ENCODE results near the gene PCDH9.

Gene PCDH9

DNA sequence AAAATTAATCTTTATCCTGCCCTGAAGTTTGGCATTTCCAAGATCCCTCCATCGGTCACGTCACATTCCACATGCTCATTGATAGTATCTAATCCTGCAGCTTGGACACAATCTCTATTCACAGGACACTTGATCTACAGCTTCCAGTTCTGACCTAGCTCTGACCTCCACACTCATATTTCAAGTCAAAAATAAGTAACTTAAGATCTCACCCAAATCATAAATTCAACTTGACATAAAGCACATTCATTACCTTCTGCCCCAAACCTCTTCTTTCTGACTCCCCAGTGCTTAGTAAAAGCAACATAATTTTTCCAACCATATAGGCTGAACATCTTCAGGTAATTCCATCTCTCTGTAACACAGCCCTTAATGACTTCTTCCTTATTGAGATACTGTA, 880.2 kb downstream of the PCDH9 start:
- DNase-seq: no peak

DNA sequence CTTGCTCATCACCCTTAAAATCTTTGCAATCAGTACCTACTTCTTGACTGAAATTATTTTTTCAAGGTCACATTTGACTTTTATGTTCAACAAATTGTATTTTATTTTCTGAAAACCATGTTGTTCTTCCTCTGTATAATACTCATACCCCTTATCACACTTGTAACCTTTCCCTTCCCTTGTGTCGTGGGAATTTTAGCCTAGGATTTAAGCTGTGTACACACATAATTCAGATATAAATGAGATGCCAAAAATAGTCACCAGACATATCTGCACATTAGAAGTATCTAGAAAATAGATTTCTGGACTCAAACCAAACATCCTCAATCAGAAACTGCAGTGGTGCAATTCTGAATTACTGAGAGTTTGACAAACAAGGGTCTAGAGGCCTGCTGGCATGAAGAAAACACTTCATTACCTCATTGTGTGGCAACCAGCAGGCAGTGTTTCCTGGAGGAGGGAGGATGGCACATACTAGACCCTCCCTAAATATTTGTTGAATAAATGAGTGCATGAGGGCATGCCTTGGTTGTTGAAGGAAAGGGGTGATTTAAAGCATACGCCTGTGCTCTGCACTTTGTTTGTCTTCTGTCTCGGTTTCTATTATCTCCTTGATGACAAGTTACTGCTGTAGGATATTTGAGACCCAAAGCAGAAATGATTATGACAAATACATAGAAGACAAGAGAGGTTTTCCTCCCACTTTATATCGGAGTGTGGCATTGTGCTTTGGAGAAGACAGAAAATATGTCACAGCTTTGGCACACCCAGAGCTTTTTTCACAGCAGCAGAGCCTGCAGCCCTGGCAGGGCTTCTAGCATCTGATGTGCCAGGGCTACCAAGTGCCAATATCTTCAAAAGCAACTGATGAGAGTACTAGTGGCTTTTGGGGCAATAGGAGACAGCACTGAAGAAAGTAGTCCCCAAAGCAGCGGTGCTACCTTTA, 881.1 kb downstream of the PCDH9 start:
- DNase-seq: no peak

DNA sequence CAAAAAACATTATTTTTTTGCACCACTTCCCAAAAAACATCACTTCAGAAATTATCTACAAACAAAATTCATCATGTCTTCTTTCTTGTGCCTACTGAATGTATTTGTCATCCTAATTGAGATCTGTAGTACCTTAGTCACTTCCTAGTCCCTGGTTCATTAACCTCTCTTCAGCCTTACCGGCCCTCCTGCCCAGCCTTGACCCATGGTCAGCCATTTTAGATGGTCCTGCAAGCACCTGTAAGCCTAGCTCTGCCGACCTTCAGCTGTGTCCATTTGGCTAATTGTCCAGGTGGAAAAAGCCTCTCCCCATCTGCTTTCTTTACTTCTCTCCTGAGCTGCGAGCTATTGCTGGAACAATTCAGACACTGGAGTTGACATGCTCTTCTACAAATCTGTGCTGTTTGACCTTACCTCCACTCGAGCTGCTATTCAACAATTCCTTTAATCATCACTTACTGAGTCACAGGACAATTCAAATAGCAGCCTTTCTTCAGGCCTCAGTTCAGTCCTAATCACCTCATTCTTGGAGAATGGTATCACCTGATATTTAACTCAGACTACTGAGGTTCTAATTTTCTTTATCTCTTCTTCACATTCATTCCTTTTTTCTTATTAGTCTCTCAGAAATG, 882.5 kb downstream of the PCDH9 start:
- DNase-seq: no peak

DNA sequence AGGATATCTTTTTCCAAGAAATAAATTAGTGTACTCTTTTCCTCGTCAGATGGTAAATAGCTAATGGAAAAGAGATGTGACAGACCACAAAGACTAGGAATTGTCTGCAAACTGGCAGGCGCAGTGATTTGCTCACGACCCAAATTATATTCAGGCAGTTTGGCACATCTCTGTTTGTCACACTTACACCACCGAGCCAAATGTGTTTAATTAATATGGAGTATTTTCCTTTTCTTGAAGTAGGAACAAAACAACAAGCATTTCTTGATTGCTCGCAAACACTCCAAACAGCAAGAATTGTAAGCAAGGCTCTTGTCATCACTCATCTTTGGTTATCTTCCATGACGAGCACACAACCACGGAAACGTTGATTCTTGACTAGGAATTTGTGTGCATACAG, 884.2 kb downstream of the PCDH9 start:
- DNase-seq: no peak

DNA sequence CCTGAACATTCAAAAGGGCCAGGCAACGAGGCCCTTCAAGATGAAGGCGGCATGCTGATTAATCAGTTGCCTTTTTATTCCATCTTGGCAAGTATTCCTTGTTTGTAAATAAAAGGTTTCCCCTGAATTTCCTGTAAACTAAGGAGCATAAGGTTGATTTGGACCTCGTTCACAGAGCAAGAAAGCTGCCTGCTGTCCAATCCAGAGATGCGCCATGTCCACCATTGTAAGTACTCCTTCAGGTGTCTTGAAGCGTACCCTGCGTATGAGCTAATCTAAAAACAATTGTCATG, 884.7 kb downstream of the PCDH9 start:
- DNase-seq: no peak

DNA sequence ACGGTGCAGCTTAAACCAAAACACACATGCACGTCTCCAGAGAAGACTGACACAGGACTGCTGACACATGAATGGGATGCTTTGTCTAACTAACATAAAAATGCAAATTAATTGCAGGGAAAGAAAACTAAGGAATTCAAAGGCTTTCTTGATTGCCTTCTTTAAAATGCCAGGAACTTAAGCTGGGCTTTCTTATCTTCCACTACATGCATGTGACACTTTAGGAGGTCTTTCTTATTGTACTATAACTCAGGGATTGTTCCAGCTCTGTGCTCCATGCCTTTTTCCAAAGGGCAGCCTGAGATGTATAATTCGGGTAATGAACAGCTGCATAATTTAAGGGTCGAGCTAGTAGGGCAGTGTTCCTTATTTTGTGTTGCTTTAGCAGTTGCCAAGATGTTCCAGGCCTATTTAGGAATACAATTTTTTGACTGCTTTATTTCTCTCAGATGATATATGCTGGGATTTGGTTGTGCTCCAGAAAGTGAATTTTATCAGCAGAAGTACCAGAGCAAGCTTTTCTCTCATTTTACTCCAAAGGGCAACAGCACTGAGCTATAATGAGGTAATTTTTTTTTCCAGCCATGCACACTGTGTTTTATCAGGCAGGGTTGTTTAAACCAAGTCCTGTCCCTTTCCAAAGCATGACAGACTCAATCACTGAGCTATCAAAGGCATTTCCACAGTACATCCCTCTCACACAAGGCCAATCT, 885.2 kb downstream of the PCDH9 start:
- no peak for DNase-seq

DNA sequence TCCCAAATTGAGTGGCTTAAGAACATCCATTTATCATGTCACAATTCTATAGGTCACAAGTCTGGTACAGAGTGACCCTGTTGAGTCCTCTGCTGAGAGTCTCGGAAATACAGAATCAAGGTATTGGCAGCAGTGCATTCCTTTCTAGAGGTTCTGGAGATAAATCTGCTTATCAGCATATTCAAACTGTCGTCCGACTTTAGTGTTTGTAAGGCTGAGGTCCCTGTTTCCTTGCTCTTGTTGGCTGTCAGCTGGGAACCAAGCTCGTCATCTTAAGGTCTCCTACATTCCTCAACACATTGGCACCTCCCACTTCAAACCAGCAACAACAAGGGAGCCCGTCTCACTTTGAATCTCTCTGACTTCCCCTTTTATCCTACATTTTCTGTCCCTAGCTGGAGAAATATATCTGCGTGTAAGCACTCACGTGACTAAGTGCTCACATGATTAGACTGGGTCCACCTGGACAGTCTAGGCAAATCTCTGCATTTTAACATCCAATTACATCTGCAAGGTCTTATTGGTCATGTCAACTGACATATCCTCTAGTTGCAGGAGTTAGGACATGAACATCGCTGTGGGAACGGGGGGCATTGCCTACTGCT, 886.8 kb downstream of the PCDH9 start:
- no peak for DNase-seq

DNA sequence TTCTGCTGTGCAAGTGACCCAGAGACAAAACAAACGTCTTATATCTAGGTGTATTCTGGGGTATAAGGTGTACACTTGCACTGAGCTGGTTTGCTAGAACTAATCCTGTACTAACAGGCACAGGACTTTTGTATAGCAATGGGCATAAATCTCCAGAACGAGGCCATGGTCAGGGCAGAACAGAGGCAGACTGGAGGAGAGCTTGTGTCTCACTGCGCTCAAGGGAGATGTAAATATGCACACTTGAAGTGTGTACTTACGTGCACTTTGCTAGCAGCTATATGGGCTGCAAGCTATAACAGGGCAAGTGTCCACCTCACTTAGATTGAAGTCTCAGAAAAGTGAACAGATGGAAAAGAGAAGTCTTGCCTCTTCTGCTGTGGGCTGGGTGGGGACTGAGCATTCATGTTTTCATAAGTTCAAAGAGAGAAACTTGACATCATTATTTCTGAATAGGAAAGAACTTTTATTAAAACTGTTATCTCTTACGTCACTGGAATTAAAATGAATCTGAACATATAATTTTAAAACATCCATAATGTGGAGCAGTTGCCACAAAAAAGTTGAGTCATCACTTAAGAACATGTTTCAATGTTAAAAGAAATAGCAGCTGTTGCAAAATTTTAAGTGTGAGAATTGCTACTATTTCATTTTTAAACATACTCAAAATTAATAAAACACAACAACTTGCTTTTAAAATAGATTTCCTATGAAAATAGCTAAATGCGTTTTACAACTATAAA, 888.3 kb downstream of the PCDH9 start:
- no peak for DNase-seq

DNA sequence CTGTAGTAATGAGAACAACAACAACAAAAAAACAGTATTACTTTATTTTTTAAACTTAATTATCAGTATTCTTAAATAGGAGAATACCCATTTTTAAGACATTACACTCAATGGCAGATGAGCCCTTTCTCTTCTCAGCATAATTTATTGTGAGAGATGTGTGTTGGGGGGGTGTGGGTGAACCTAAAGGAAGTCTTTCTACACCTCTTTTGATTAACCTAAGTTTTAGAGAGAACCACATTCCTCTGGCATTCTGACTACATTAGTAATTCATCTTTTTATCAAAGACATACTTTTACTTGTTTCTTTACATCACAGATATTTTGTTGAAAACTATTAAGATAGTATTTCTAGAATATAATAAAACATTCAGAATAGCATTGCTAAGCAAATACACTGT, 890.9 kb downstream of the PCDH9 start:
- no peak for DNase-seq

DNA sequence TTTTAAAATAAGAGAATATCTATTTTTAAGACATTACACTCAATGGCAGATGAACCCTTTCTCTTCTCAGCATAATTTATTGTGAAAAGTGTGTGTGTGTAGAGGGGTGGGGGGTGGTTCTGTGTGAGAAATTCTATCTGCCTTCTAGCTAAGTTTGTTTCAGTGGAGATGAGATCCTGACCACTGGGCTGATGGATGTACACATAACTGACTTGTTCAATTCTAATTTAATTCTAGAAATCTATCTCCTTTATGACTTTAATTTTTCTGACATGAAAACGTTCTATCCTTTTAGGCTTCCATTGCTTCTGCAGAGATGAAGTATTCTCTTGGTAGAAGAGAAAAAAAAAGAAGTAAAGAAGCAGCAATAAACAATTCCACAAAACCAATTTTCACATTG, 891.6 kb downstream of the PCDH9 start:
- DNase-seq: no peak

DNA sequence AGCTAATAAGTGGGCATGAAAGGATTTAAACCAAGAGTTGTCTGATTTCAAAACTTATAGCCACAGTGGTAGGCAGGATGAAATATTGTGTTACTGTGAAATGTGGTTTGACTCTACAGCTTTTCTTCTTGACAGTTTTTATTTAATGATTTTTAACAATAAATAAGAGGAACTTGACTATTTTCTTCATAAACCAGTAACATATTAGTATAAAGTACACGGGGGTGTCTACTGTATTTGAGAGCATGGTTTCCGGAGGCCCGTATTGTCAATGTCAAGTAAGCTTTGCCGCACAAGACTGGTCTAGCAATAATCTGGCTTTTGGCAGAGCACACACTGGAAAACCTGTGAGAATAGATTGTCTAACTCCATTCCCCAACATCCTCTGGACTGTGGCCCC, 894.5 kb downstream of the PCDH9 start:
- DNase-seq: no peak

DNA sequence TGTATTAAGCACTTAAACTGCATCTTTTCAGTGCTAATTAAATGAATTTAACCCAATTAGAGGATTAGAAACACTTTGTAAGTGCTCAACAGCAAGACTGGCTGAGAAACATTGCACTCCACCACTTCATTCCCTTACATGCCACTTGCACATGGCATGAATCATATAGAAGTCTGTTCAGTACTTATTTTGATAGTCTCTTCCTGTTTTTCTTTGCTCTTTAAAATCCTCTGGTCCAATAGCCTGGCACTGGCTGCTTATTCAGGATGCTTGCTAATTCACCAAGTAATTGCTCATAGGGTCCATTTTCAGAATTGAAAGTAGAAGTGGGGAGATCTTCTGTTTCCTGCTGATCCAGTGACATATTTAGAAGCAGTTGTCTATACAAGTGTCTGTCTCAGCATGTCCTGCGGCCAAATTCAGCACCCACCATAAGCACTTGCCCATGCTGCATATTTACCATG, 900.1 kb downstream of the PCDH9 start:
- peak; percentile 28 for DNase-seq

DNA sequence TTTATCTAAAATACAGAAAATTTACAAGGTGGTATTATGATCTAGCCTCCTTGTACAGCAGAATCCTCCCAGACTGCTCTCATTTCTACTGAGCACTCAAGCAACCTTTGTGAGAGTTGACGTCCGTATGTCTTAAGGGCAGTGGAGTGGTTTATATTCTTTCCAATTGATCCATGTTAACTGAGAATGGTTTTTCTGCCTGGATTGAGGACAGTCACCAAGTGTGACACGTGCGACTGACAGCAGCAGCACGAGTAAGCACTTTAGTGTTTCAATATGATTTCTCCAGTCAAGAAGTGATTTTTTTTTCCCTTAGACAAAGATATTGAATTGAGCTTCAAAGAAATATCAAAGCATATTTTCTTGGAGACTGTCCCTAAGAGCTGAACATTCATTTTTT, 901.7 kb downstream of the PCDH9 start:
- no peak for DNase-seq

DNA sequence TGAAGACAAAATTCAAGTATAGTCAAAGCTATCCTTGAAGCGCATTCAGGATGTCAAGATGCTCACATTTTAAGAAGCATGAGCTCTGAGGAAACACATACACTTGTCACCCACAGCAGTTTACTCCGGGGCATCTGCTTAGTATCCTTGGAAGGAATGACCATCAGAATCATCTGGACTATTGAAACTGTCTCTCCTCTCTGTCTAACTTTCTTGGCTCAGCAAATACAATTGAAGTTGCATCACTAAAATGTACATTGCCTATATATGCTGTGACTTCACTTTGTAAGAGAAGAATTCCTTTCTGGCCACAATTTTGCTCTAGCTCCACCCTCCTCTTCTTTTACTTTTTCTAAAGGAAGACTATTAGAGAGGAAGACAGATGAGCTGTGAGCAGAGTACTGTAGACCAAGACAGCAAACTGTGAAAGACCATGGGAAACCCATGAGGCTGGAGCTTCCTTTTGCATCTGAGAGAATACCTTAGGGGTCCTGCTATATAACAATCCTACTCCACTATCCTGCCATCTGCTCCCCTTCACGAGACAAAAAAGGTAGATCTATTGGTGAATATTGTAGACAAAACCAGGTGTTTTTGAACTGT, 906.3 kb downstream of the PCDH9 start:
- DNase-seq: no peak

DNA sequence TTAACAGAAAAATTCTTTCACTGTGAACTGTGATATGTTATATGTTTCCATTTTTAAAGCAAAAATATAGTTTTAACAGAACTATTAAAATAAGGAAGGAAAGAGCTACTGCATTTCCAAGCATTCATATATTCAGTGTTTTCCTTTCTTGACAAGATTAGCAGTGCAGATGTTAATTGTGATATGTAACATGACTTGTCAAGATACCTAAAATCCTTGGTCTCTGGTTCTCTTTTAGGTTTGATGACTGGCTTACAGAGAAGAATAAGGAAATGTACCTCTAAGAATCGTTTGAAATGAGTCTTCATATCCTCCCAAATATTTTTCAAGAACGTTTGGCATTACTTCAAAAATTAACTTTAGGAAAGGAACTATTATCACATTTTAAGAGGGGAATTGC, 907.2 kb downstream of the PCDH9 start:
- no peak for DNase-seq

DNA sequence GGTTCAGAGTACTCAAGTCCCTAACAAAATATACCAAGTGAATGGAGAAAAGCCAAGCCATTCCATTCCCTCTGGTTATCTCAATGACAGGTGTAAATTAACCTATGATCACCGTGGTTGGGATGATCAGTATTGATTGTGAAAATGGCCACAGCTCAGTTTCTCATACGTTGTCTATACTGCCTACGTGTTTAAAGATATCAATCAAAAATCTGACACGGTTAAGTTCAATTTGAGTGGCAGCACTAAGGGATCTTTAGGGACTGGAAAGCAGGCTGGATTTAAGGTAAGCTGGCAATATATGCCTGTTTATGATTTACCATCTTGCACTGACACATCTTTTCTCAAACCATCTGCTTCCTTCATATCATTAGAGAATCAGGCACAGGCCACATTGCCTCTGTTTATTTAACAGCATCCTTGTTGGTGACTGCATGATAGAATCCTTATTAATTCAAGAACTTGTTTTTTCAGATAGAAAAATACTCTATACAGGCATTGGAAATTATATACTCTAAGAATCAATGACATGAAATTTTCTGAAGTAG, 907.9 kb downstream of the PCDH9 start:
- no peak for DNase-seq

DNA sequence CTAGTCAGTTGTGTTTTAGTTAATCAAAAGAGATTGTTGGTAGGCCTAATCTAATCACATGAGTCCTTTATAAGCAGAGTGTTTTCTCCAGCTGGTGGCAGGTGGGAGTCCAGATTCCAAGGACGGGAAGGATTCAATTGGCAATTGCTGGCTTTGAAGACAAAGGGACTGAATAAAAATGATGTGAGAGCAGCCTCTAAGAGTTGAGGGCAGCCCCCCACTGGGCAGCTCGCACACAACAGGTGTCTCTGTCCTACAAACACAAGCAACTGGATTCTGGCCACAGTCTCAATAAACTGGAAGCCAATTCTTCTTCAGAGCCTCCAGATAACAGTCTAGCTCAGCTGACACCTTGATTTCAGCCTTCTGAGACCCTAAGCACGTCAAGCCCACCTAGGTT, 915.2 kb downstream of the PCDH9 start:
- no peak for DNase-seq

DNA sequence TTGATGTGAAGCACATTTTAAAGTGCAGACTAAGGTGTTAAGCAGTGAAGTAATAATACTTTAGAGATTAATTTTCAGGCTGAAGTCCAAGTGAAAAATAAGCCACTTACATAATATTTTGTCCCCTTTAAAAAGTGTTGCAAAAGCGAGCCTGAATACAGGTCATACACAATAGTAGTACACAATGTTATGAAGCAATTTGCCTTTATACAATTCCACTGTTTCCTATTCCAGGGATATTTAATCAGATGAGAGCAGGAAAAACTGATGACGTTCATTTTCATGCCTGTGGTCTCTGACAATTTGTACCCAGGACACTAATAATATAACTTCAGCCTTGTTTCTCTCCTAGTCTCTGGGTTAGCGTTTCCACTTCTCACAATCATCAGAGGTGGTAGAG, 916.7 kb downstream of the PCDH9 start:
- DNase-seq: no peak

DNA sequence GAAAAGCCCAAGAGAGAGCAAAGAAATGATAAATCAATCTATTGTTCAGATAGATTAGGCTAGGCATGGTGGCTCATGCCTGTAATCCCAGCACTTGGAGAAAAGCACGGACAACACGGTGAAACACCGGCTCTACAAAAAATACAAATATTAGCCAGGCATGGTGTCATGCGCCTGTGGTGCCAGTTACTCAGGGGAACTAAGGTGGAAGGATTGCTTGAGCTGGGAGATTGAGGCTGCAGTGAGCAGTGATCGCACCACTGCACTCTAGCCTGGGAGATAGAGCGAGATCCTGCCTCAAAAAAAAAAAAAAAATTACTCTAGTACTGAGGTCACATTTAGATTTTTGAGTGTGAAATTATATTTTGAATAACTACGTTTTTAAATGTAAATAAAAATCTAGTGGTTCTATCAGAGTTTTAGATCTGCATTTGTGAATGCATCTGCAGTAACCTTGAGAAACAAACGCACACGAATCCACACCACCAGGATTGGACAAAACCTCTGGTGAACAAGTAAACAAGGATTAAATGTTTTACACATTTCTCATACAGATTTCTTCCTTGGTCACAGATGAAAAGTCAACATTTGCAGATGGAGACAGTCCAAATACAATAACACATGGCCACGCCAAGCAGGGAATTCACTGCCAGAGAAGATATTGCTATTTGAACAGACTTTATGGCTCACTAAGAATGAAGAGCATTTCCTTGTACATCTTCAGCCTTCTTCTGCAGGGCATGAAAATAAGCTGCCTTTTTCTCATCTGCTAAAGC, 917.6 kb downstream of the PCDH9 start:
- DNase-seq: no peak

DNA sequence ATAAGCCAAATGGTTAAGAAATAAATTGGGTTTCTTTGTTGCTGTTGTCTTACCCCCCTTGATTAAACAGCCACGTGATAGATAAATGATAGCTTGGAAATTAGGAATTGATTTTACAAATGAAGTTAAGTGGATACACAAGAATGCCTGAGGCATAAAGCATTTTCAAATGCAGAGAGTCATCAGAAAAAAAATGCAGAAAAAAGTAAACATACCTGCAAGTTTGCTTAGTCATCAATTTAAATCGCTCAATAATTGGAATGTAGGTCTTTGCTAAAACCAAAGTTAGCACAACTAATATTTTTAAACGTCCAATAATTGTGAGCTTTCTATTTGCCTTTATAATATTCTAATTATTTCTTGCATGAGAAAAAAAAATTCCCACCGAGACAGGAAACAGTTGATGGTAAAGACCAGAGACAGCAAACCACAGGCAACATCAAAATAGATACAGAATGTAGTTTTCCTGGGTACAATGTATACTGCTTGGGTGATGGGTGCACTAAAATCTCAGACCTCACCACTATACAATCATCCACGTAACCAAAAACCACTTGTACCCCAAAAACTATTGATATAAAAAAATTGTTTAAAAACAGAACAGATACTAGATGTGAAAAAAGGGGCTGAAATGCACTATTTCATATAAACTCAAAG, 924.0 kb downstream of the PCDH9 start:
- no peak for DNase-seq

DNA sequence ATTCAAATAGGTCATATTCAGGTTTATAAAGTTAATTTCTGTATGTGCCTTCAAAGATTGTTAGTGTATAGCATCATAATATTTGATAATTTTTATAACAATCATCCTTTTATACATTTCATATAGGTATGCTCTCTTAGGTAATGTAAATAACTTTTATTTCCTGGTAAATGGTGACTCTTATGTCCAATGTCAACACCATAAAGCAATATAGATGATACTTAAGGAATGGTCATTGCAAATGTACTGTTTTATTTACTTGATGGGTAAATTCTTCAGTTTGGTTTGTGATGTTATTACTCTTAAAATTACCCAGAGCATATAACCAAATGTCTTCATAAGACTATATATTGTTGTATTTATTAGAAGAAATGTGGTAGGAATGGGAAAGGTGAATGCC, 928.7 kb downstream of the PCDH9 start:
- no peak for DNase-seq

Data from RPMI8226 (cell line).